HepG2 (cell line): Measurements from ENCODE around the gene ARHGAP20. TPM values are rescaled to one million over a fixed set of nuclear protein-coding genes. Genes with fewer than 3 reads are reported as not detected.

ENCODE experiments used
- ATAC-seq: fragments of 200-7000 bp; cut with Tn5 transposase; 3 replicates; pipeline ENCODE4 v1.9.1; 2020; ENCODE audit warnings: mild to moderate bottlenecking, moderate library complexity
- BruUV-seq: library from RNA; stranded (reverse); fragments of 400-500 nt; replicated peaks from 2 replicates; lab custom pipeline; 2021; lab: Mats Ljungman, UMichigan
- CTCF ChIA-PET: fragments of 300-600 bp; formaldehyde crosslinking; extraction: SDS; loops from one replicate; lab custom pipeline; 2021; ENCODE audit warnings: low total read pairs, inconsistent platforms, low intra/inter-chr PET ratio; lab: Yijun Ruan, JAX
- POLR2A ChIA-PET: fragments of 350-600 bp; sonication (Branson Sonifier 250); formaldehyde crosslinking; loops from one replicate; lab custom pipeline; 2020; ENCODE audit warnings: antibody characterized with exemption, inconsistent platforms; lab: Yijun Ruan, JAX
- DNase-seq: peaks from one replicate; pipeline ENCODE4 v3.0.0-alpha.2; 2015; ENCODE audit warnings: low spot score
- FAIRE-seq: peaks from 3 replicates; lab custom pipeline; 2011; peaks lifted over from hg19 to GRCh38; lab: Jason Lieb, UNC
- H2AFZ ChIP-seq: one replicate; pipeline ENCODE4 v1.6.1; 2011; ENCODE audit warnings: low read length, inconsistent platforms
- H3K27ac ChIP-seq: fragments of 300-600 bp; 3 replicates; pipeline ENCODE4 v1.8.0; 2011; ENCODE audit warnings: mixed run types, mild to moderate bottlenecking, mixed read lengths, low read length, inconsistent platforms; ENCODE audit not compliant: insufficient read depth; ENCODE audit errors: extremely low read length
- H3K27me3 ChIP-seq, 2 experiments: fragments of 200-600 bp in 1 of 2; 2 replicates in 1 of 2; 3 replicates in 1 of 2; pipeline versions ENCODE4 v1.6.0 to v1.8.0; 2011; ENCODE audit warnings: low read length in 2 of 2, mild to moderate bottlenecking in 2 of 2, moderate library complexity in 2 of 2, inconsistent platforms in 1 of 2; ENCODE audit not compliant: insufficient read depth in 2 of 2, control insufficient read depth in 1 of 2
- H3K36me3 ChIP-seq, 2 experiments: fragments of 200-600 bp in 1 of 2; replicated peaks in 1 of 2; 2 replicates in 1 of 2; 3 replicates in 1 of 2; pipeline versions ENCODE4 v1.5.1 to v1.8.0; 2011; ENCODE audit warnings: low read length in 2 of 2, inconsistent platforms in 1 of 2; ENCODE audit not compliant: insufficient read depth in 2 of 2, control insufficient read depth in 1 of 2
- H3K4me1 ChIP-seq: 2 replicates; pipeline ENCODE4 v1.5.1; 2012; ENCODE audit warnings: low read length, inconsistent platforms; ENCODE audit not compliant: insufficient read depth
- H3K4me2 ChIP-seq: 2 replicates; pipeline ENCODE4 v1.6.0; 2011; ENCODE audit warnings: low read depth, low read length, inconsistent platforms
- H3K4me3 ChIP-seq, 3 experiments: fragments of 200-600 bp in 1 of 3; sonication (generic), shearing (Covaris generic) in 1 of 3; replicated peaks in 1 of 3; 2 replicates each; pipeline ENCODE4 v1.5.1; 2011 to 2016; ENCODE audit warnings: low read length in 3 of 3, inconsistent platforms in 2 of 3, low read depth in 2 of 3, mild to moderate bottlenecking in 2 of 3, control low read depth in 1 of 3, mixed read lengths in 1 of 3; ENCODE audit not compliant: insufficient read depth in 1 of 3
- H3K79me2 ChIP-seq: one replicate; pipeline ENCODE4 v1.6.1; 2011; ENCODE audit warnings: low read length, inconsistent platforms; ENCODE audit not compliant: insufficient read depth
- H3K9ac ChIP-seq: 2 replicates; pipeline ENCODE4 v1.6.0; 2011; ENCODE audit warnings: mild to moderate bottlenecking, low read depth, low read length, inconsistent platforms; ENCODE audit not compliant: insufficient read depth
- H3K9me3 ChIP-seq: 2 replicates; pipeline ENCODE4 v1.5.1; 2012; ENCODE audit warnings: mild to moderate bottlenecking, low read length
- H4K20me1 ChIP-seq: 2 replicates; pipeline ENCODE4 v1.6.0; 2011; ENCODE audit warnings: inconsistent platforms, mild to moderate bottlenecking, low read length, moderate library complexity; ENCODE audit not compliant: insufficient read depth
- CENPT ChIP-seq: sonication (generic); formaldehyde crosslinking; IDR thresholded peaks from 2 replicates; pipeline ENCODE4 v1.8.0; 2022; ENCODE audit warnings: low read depth, mild to moderate bottlenecking, moderate library complexity, missing genetic modification reagents
- FOXC1 ChIP-seq: sonication (generic); formaldehyde crosslinking; IDR thresholded peaks from 2 replicates; pipeline ENCODE4 v1.8.0; 2022; ENCODE audit warnings: mild to moderate bottlenecking, missing genetic modification reagents, borderline replicate concordance
- NAIF1 ChIP-seq: sonication (generic); formaldehyde crosslinking; IDR thresholded peaks from 2 replicates; pipeline ENCODE4 v1.5.0; 2020; ENCODE audit warnings: mild to moderate bottlenecking, missing genetic modification reagents, borderline replicate concordance
- SOX5 ChIP-seq: IDR thresholded peaks from 2 replicates; pipeline ENCODE4 v1.6.1; 2016; ENCODE audit warnings: borderline replicate concordance
- STAT5B ChIP-seq: sonication (generic); formaldehyde crosslinking; IDR thresholded peaks from 2 replicates; pipeline ENCODE4 v1.4.0; 2020; ENCODE audit warnings: missing genetic modification reagents
- TAF15 ChIP-seq: fragments of 200-400 bp; formaldehyde crosslinking; IDR thresholded peaks from one replicate; pipeline ENCODE4 v1.6.1; 2018; ENCODE audit warnings: mild to moderate bottlenecking, low read depth, low read length; ENCODE audit not compliant: poor library complexity, severe bottlenecking
- ZBTB1 ChIP-seq: sonication (generic); formaldehyde crosslinking; IDR thresholded peaks from 2 replicates; pipeline ENCODE4 v1.4.0; 2020; ENCODE audit warnings: missing genetic modification reagents, borderline replicate concordance
- ZFP41 ChIP-seq: sonication (generic); formaldehyde crosslinking; IDR thresholded peaks from 2 replicates; pipeline ENCODE4 v1.4.0; 2020; ENCODE audit warnings: mild to moderate bottlenecking, missing genetic modification reagents, borderline replicate concordance
- ZNF326 ChIP-seq: sonication (generic); formaldehyde crosslinking; IDR thresholded peaks from 2 replicates; pipeline ENCODE4 v1.4.0; 2020; ENCODE audit warnings: missing genetic modification reagents, borderline replicate concordance
- ZNF629 ChIP-seq: sonication (generic); formaldehyde crosslinking; conservative IDR thresholded peaks from 2 replicates; pipeline ENCODE4 v1.5.0; 2020; ENCODE audit warnings: missing genetic modification reagents
- WGBS: methylation state at CpG from one replicate; pipeline ENCODE4 v1.1.6; 2017; ENCODE audit warnings: low lambda C conversion rate; 5-methylcytosine and 5-hydroxymethylcytosine counted together
- in situ Hi-C: cut with HindIII; loops from 2 replicates; pipeline ENCODE4 v1.10.0; 2017; ENCODE audit warnings: low pct_unique_long_range_greater_than_20kb; ENCODE audit not compliant: extremely low pct_ligation_motif_present
- intact Hi-C: fragments of 100-400 bp; cut with micrococcal nuclease; formaldehyde crosslinking; loops from one replicate; pipeline ENCODE4 v1.10.0; 2022; ENCODE audit not compliant: unreplicated experiment
- polyA plus RNA-seq, 8 experiments: library from polyadenylated mRNA; depleted of rRNA in 3 of 8; stranded (reverse) in 7 of 8; unstranded in 1 of 8; fragments of >200 nt; fragmentation: Illumina TruSeq in 4 of 8; extraction: Trizol in 4 of 8; gene quantifications; 2 replicates each; pipeline versions ENCODE4 v1.2.1 to v1.2.3, GENCODE V29; 2011 to 2016; ENCODE audit warnings: low read depth in 4 of 8, missing spikeins in 1 of 8, mixed read lengths in 1 of 8; ENCODE audit not compliant: insufficient read depth in 1 of 8
- total RNA-seq, 5 experiments: library from RNA; depleted of rRNA; stranded (reverse); fragments of >200 nt; fragmentation: Illumina TruSeq; extraction: Trizol; gene quantifications; 2 replicates each; pipeline ENCODE4 v1.2.3, GENCODE V29; 2016; ENCODE audit warnings: low read depth in 1 of 5
- TF ChIP-seq, protein P1 (sequence below): sonication (generic); formaldehyde crosslinking; IDR thresholded peaks from 2 replicates; pipeline ENCODE4 v1.5.0; 2020; ENCODE audit warnings: mild to moderate bottlenecking, missing genetic modification reagents

Gene ARHGAP20
- total and polyA plus RNA-seq, 2 of the 13 experiments (the other 11 are each of a cell fraction or from before 2014, with no cell fraction given) = not detected

DNA sequence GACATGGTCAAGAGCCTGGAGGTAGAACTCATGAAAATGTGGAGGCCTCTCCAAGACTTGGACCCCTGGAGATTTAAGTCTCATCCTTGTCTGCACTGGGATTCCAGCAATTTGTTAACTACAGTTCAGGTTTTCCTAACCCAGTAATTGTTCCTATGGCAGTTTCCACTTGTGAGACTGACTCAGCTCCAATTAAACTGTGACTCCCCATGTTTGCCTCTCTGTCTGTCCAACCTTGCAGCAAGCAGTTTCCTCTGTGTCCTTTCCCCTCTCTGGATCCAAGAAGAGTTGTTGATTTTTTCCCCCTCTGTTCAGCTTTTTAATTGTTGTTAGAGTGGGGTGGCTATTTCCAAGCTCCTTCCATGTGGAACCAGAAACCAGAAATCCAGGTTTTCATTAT lies 16.2 kb upstream of the ARHGAP20 start:
- intact Hi-C loops = no loop called here
- H3K27me3 ChIP-seq = no peaks in the 10 kb centered on the region
- no peak for DNase-seq
- H4K20me1 ChIP-seq = no peaks in the 10 kb centered on the region
- BruUV-seq = no TSS peak
- no peaks in the 10 kb centered on the region for H3K36me3 ChIP-seq
- FAIRE-seq = no peak
- POLR2A ChIA-PET = no interaction called here
- TF ChIP-seq CENPT (CRISPR knock-in tag) (no peak), ZBTB1 (CRISPR knock-in tag) (no peak), ZFP41 (CRISPR knock-in tag) (no peak), SOX5 (CRISPR knock-in tag) (no peak), NAIF1 (CRISPR knock-in tag) (no peak), FOXC1 (CRISPR knock-in tag) (no peak)
- TF ChIP-seq, protein P1, sequence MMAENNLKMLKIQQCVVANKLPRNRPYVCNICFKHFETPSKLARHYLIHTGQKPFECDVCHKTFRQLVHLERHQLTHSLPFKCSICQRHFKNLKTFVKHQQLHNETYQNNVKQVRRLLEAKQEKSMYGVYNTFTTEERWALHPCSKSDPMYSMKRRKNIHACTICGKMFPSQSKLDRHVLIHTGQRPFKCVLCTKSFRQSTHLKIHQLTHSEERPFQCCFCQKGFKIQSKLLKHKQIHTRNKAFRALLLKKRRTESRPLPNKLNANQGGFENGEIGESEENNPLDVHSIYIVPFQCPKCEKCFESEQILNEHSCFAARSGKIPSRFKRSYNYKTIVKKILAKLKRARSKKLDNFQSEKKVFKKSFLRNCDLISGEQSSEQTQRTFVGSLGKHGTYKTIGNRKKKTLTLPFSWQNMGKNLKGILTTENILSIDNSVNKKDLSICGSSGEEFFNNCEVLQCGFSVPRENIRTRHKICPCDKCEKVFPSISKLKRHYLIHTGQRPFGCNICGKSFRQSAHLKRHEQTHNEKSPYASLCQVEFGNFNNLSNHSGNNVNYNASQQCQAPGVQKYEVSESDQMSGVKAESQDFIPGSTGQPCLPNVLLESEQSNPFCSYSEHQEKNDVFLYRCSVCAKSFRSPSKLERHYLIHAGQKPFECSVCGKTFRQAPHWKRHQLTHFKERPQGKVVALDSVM (CRISPR knock-in tag) = no peak
- H3K4me1 ChIP-seq = no peaks in the 10 kb centered on the region
- H3K4me3 ChIP-seq = no peak overlapping the region
- no peak for ATAC-seq
- H3K9ac ChIP-seq = no peak overlapping the region
- no peak overlapping the region for H3K4me2 ChIP-seq
- in situ Hi-C loops = no loop called here
- no peak overlapping the region for H2AFZ ChIP-seq
- no peak overlapping the region for H3K27ac ChIP-seq
- no peaks in the 10 kb centered on the region for H3K79me2 ChIP-seq
- H3K9me3 ChIP-seq = no peaks in the 10 kb centered on the region
- CTCF ChIA-PET = no interaction called here

DNA sequence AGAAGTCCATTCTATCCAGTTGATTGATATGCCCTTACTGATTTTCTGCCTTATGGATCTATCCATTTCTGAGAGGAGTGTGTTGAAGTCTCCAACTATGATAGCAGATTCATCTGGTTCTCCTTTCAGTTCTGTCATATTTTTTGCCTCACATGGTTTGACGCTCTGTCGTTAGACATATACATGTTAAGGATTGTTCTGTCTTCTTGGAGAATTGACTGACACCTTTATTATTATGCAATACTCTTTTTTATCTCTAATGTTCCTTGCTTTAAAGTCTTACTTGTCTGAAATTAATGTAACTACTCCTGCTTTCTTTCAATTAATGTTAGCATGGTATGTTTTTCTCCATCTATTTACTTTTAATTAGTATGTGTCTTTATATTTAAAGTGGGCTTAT lies 12.1 kb upstream of the ARHGAP20 start:
- Histone ChIP-seq H3K9ac (no peak overlapping the region), H3K79me2 (no peaks in the 10 kb centered on the region), H3K9me3 (no peaks in the 10 kb centered on the region), H3K36me3 (no peaks in the 10 kb centered on the region), H3K4me3 (no peak overlapping the region), H3K4me1 (no peaks in the 10 kb centered on the region), H2AFZ (no peak overlapping the region), H3K27ac (no peak overlapping the region), H4K20me1 (no peaks in the 10 kb centered on the region), H3K4me2 (no peak overlapping the region), H3K27me3 (no peaks in the 10 kb centered on the region)
- CTCF ChIA-PET = no interaction called here
- BruUV-seq = no TSS peak
- POLR2A ChIA-PET = no interaction called here
- TF ChIP-seq STAT5B (CRISPR knock-in tag) (no peak), TAF15 (no peak), ZNF326 (CRISPR knock-in tag) (no peak), ZNF629 (CRISPR knock-in tag) (no peak)
- in situ Hi-C loops (no loop called here), intact Hi-C loops (no loop called here)
- 38% methylated on average over 2 of the region's 2 CpGs for WGBS
- ATAC-seq (no peak), DNase-seq (no peak), FAIRE-seq (no peak)
